B cell (primary cell): Measurements from ENCODE around the gene PACRG. TPM values are rescaled to one million over a fixed set of nuclear protein-coding genes. Genes with fewer than 3 reads are reported as not detected.

Experiments
- ATAC-seq: fragments of 200-7000 bp; cut with Tn5 transposase; one replicate; pipeline ENCODE4 v1.10.0; 2021; ENCODE audit warnings: low read depth, mild to moderate bottlenecking, moderate number of reproducible peaks, moderate library complexity
- CTCF ChIA-PET: fragments of 350-600 bp; sonication (Branson Sonifier 250); formaldehyde crosslinking; loops from one replicate; lab custom pipeline; 2021; ENCODE audit warnings: antibody characterized with exemption, inconsistent platforms; lab: Charles Lee
- POLR2A ChIA-PET: fragments of 350-600 bp; sonication (Branson Sonifier 250); formaldehyde crosslinking; loops from one replicate; lab custom pipeline; 2021; ENCODE audit warnings: antibody characterized with exemption; lab: Charles Lee
- DNase-seq: peaks from one replicate; pipeline ENCODE4 v3.0.0; 2013
- H2AFZ ChIP-seq: 2 replicates; pipeline ENCODE4 v1.6.1; 2012; ENCODE audit warnings: mild to moderate bottlenecking, low read depth, low read length; ENCODE audit not compliant: insufficient read depth, poor library complexity, severe bottlenecking
- H3K27ac ChIP-seq, 2 donors: 1 replicate in 1 of 2; 2 replicates in 1 of 2; pipeline ENCODE4 v1.5.1; 2012 to 2013; ENCODE audit warnings: low read length in 2 of 2, mild to moderate bottlenecking in 2 of 2, moderate library complexity in 1 of 2
- H3K27me3 ChIP-seq, 4 experiments: fragments of 200-600 bp in 1 of 4; sonication (generic) in 1 of 4; replicated peaks in 1 of 4; 1 replicate in 2 of 4; 2 replicates in 2 of 4; pipeline versions ENCODE4 v1.6.1 to v1.7.0; 2013 to 2016; ENCODE audit warnings: low read length in 3 of 4, mild to moderate bottlenecking in 2 of 4, mixed read lengths in 1 of 4, moderate library complexity in 1 of 4; ENCODE audit not compliant: insufficient read depth in 4 of 4, control insufficient read depth in 3 of 4; ENCODE audit errors: control extremely low read depth in 1 of 4
- H3K36me3 ChIP-seq, 2 experiments: replicated peaks in 1 of 2; 1 replicate in 1 of 2; 2 replicates in 1 of 2; pipeline versions ENCODE4 v1.6.1 to v1.7.1; 2013; ENCODE audit warnings: low read length in 1 of 2; ENCODE audit not compliant: insufficient read depth in 2 of 2, control insufficient read depth in 1 of 2; ENCODE audit errors: control extremely low read depth in 1 of 2, extremely low read depth in 1 of 2
- H3K4me1 ChIP-seq, 2 donors: fragments of 200-600 bp in 1 of 2; sonication (generic) in 1 of 2; 1 replicate in 1 of 2; 2 replicates in 1 of 2; pipeline versions ENCODE4 v1.5.1 to v1.6.1; 2013 to 2017; ENCODE audit warnings: low read length in 2 of 2; ENCODE audit not compliant: control insufficient read depth in 2 of 2, insufficient read depth in 2 of 2
- H3K4me2 ChIP-seq: replicated peaks from 2 replicates; pipeline ENCODE3; 2012; ENCODE audit warnings: mild to moderate bottlenecking, low read depth, low read length; ENCODE audit not compliant: poor library complexity, severe bottlenecking
- H3K4me3 ChIP-seq, 5 experiments: fragments of 200-600 bp in 1 of 5; sonication (generic) in 1 of 5; 1 replicate in 3 of 5; 2 replicates in 2 of 5; pipeline versions ENCODE4 v1.5.1 to v1.7.0; 2011 to 2016; ENCODE audit warnings: low read length in 4 of 5, mild to moderate bottlenecking in 4 of 5, low read depth in 2 of 5, control low read depth in 1 of 5, moderate library complexity in 1 of 5; ENCODE audit not compliant: insufficient read depth in 1 of 5; ENCODE audit errors: control extremely low read depth in 1 of 5, extremely low read depth in 1 of 5
- H3K79me2 ChIP-seq: fragments of 200-600 bp; sonication (generic); one replicate; pipeline ENCODE4 v1.6.0; 2016; ENCODE audit warnings: low read length; ENCODE audit not compliant: control insufficient read depth, insufficient read depth
- H3K9ac ChIP-seq: fragments of 200-600 bp; sonication (generic); 2 replicates; pipeline ENCODE4 v1.6.1; 2017; ENCODE audit warnings: mild to moderate bottlenecking, low read length, moderate library complexity
- H3K9me3 ChIP-seq, 3 donors: one replicate each; pipeline versions ENCODE4 v1.6.1 to v1.7.1; 2013; ENCODE audit warnings: low read length in 2 of 3; ENCODE audit not compliant: control insufficient read depth in 2 of 3, insufficient read depth in 1 of 3; ENCODE audit errors: control extremely low read depth in 1 of 3
- H4K20me1 ChIP-seq: 2 replicates; pipeline ENCODE4 v1.6.0; 2012; ENCODE audit warnings: mild to moderate bottlenecking, low read length; ENCODE audit not compliant: insufficient read depth, control insufficient read depth, poor library complexity, severe bottlenecking
- H3K27ac Mint-ChIP-seq: one replicate; pipeline ENCODE4 v1.8.0; 2021; ENCODE audit warnings: mixed read lengths
- H3K27me3 Mint-ChIP-seq: one replicate; pipeline ENCODE4 v1.8.0; 2021; ENCODE audit warnings: mixed read lengths
- H3K4me1 Mint-ChIP-seq: one replicate; pipeline ENCODE4 v1.8.0; 2021; ENCODE audit warnings: mixed read lengths
- H3K4me3 Mint-ChIP-seq: one replicate; pipeline ENCODE4 v1.8.0; 2021; ENCODE audit warnings: mixed read lengths
- H3K9me3 Mint-ChIP-seq: one replicate; pipeline ENCODE4 v1.8.0; 2022; ENCODE audit warnings: mixed read lengths; ENCODE audit not compliant: insufficient read depth
- EZH2 ChIP-seq: IDR thresholded peaks from 2 replicates; pipeline ENCODE4 v1.6.1; 2012; ENCODE audit warnings: borderline replicate concordance, low read depth, mild to moderate bottlenecking, moderate library complexity, low read length; ENCODE audit not compliant: insufficient read depth, poor library complexity, severe bottlenecking
- WGBS: methylation state at CpG from one replicate; pipeline ENCODE4 v1.1.5; 2013; ENCODE audit warnings: missing lambda C conversion rate; ENCODE audit not compliant: insufficient coverage; 5-methylcytosine and 5-hydroxymethylcytosine counted together
- intact Hi-C: fragments of 100-400 bp; cut with micrococcal nuclease; formaldehyde crosslinking; loops from one replicate; pipeline ENCODE4 v1.10.0; 2022
- polyA plus RNA-seq: library from polyadenylated mRNA; depleted of rRNA; stranded (reverse); fragments of >200 nt; gene quantifications from 2 replicates; pipeline ENCODE4 v1.2.3, GENCODE V29; 2012
- total RNA-seq, 2 donors: library from RNA; stranded (reverse); fragments of 120-200 nt in 1 of 2; gene quantifications; 1 replicate in 1 of 2; 2 replicates in 1 of 2; pipeline versions ENCODE4 v1.2.3 to v1.2.4, GENCODE V29; 2013 to 2022
- TF ChIP-seq, protein P1 (sequence below): fragments of 200-600 bp; IDR thresholded peaks from one replicate; pipeline ENCODE4 v1.8.0; 2022; ENCODE audit warnings: antibody characterized with exemption, mild to moderate bottlenecking

The PACRG gene
- total and polyA plus RNA-seq, 2 donors (not counting 1 experiment from before 2014, with no cell fraction given) = not detected

DNA sequence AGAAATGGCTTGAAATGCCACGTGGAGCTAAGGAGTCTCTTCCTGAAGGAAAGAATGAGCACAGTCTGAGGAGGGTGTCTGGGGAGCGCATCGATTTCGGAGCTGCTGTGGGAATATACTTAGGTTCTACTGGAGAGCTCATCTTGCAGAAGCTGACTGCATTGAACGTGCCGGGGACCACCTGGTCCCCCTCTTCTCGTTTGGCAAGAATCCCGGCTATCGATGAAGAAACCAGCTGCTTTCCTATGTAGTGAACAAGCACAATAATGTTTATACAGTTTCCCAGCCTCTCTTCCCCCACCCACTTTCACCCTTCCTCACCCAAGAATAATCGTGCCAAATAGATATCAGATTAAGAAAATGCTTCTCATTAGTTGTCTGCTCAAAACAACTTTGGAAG lies 242.5 kb downstream of the PACRG start:
- H3K4me2 ChIP-seq = no peak overlapping the region
- H4K20me1 ChIP-seq = no peaks in the 10 kb centered on the region
- no peaks in the 10 kb centered on the region for H3K4me1 ChIP-seq
- Mint-ChIP-seq H3K9me3 (no peaks in the 10 kb centered on the region), H3K4me1 (no peaks in the 10 kb centered on the region), H3K27ac (no peak overlapping the region), H3K27me3 (no peaks in the 10 kb centered on the region), H3K4me3 (no peak overlapping the region)
- no peaks in the 10 kb centered on the region for H3K79me2 ChIP-seq
- DNase-seq (no peak), ATAC-seq (no peak)
- H3K27me3 ChIP-seq = no peaks in the 10 kb centered on the region
- no peak overlapping the region for H3K27ac ChIP-seq
- TF ChIP-seq, protein P1, sequence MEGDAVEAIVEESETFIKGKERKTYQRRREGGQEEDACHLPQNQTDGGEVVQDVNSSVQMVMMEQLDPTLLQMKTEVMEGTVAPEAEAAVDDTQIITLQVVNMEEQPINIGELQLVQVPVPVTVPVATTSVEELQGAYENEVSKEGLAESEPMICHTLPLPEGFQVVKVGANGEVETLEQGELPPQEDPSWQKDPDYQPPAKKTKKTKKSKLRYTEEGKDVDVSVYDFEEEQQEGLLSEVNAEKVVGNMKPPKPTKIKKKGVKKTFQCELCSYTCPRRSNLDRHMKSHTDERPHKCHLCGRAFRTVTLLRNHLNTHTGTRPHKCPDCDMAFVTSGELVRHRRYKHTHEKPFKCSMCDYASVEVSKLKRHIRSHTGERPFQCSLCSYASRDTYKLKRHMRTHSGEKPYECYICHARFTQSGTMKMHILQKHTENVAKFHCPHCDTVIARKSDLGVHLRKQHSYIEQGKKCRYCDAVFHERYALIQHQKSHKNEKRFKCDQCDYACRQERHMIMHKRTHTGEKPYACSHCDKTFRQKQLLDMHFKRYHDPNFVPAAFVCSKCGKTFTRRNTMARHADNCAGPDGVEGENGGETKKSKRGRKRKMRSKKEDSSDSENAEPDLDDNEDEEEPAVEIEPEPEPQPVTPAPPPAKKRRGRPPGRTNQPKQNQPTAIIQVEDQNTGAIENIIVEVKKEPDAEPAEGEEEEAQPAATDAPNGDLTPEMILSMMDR = no peak
- TF ChIP-seq EZH2 = no peak
- intact Hi-C loops = no loop called here
- no peak overlapping the region for H2AFZ ChIP-seq
- POLR2A ChIA-PET = no interaction called here
- H3K9me3 ChIP-seq = peaks cover 0 to 10% (median 0%) of the 10 kb centered on the region in 3 donors
- H3K4me3 ChIP-seq = no peak overlapping the region
- 88% methylated on average over 8 of the region's 10 CpGs for WGBS
- H3K36me3 ChIP-seq = no peaks in the 10 kb centered on the region
- CTCF ChIA-PET = no interaction called here
- no peak overlapping the region for H3K9ac ChIP-seq

DNA sequence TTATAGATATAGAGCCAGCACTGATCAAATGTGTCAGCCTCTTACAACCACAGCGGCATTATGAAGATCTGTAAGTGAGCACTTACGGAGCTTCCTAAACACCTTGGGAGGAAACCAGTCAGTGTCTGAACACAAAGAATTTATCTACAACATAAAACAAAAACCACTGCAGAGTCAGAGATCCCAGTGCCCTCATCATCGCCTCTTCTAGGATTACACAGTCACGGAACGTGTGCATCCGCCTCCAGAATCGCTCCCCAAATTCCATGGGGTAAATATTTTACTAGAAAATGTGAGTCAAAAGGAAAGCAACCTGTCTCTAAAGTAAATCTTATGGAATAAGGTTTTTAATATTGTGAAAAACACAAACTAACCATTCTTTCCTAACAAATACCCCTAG lies 243.6 kb downstream of the PACRG start:
- ATAC-seq (no peak), DNase-seq (no peak)
- peaks cover 0 to 10% (median 0%) of the 10 kb centered on the region in 3 donors for H3K9me3 ChIP-seq
- WGBS = 94% methylated on average over 2 of the region's 7 CpGs
- intact Hi-C loops = no loop called here
- no peak overlapping the region for H3K4me3 ChIP-seq
- POLR2A ChIA-PET = no interaction called here
- H3K4me2 ChIP-seq = no peak overlapping the region
- CTCF ChIA-PET = no interaction called here
- H3K4me1 Mint-ChIP-seq = no peaks in the 10 kb centered on the region
- no peaks in the 10 kb centered on the region for H3K9me3 Mint-ChIP-seq
- no peaks in the 10 kb centered on the region for H3K27me3 ChIP-seq
- H3K27ac ChIP-seq = no peak overlapping the region
- H2AFZ ChIP-seq = no peak overlapping the region
- no peak overlapping the region for H3K27ac Mint-ChIP-seq
- no peaks in the 10 kb centered on the region for H3K36me3 ChIP-seq
- no peaks in the 10 kb centered on the region for H3K27me3 Mint-ChIP-seq
- no peaks in the 10 kb centered on the region for H4K20me1 ChIP-seq
- no peak overlapping the region for H3K9ac ChIP-seq
- no peak overlapping the region for H3K4me3 Mint-ChIP-seq
- H3K4me1 ChIP-seq = no peaks in the 10 kb centered on the region
- H3K79me2 ChIP-seq = no peaks in the 10 kb centered on the region
- TF ChIP-seq, protein P1 = no peak
- TF ChIP-seq EZH2 = no peak
